ENCODE measurements around the gene FRAT2. TPM values are rescaled to one million over a fixed set of nuclear protein-coding genes. Genes with fewer than 3 reads are reported as not detected.

The FRAT2 gene
- total and polyA plus RNA-seq, 10 of the 15 experiments (the other 5 are each of a cell fraction or from before 2014, with no cell fraction given): 0.69 to 5.9 (median 3.8) TPM

GRCh38 chr10:97371696-97372095 lies 37.2 kb upstream of the FRAT2 start (continued):
- TF ChIP-seq NRF1 (conservative IDR thresholded peaks at IDR 0.05; ENCODE audit: low read depth, low read length) (no peak), RBBP5 (conservative IDR thresholded peaks at IDR 0.05) (no peak), GABPA (IDR thresholded peaks at IDR 0.05; ENCODE audit: low read depth) (no peak), PAX8 (IDR thresholded peaks at IDR 0.05) (no peak), POLR2A (IDR thresholded peaks at IDR 0.05; ENCODE audit: low read depth, low read length) (no peak), KLF5 (IDR thresholded peaks at IDR 0.05; ENCODE audit: partially characterized antibody) (no peak), ESRRA (IDR thresholded peaks at IDR 0.05; ENCODE audit: low read length) (no peak), ZBED1 (IDR thresholded peaks at IDR 0.05; ENCODE audit: borderline replicate concordance) (no peak), ATF7 (IDR thresholded peaks at IDR 0.05; ENCODE audit: low read depth) (no peak), NFYA (IDR thresholded peaks at IDR 0.05; ENCODE audit: borderline replicate concordance, low read depth, low read length) (no peak)

GRCh38 chr10:97367126-97367649 lies 32.7 kb upstream of the FRAT2 start:
- no peak overlapping the region for H3K27ac ChIP-seq (ENCODE audit: control insufficient read depth, insufficient read depth)
- FAIRE-seq: no peak
- H4K20me1 ChIP-seq (ENCODE audit: control insufficient read depth, insufficient read depth): no peaks in the 10 kb centered on the region
- no peaks in the 10 kb centered on the region for H3K9me3 ChIP-seq (replicated peaks; ENCODE audit: control insufficient read depth, insufficient read depth, low read length)
- no peaks in the 10 kb centered on the region; the same call in 1 of the 2 replicates for H3K4me1 ChIP-seq (ENCODE audit: control insufficient read depth, insufficient read depth, low read length)
- DNase-seq (ENCODE audit: low read depth, low spot score): no peak
- POLR2A ChIA-PET: no interaction called here
- no peak overlapping the region for H3K4me2 ChIP-seq (ENCODE audit: control insufficient read depth, insufficient read depth)
- intact Hi-C loops (cut with micrococcal nuclease; ENCODE audit: unreplicated experiment): no loop called here
- no peak for ATAC-seq
- H2AFZ ChIP-seq (ENCODE audit: control insufficient read depth, low read depth, low read length): no peak overlapping the region
- CTCF ChIA-PET: no interaction called here
- no peak overlapping the region for H3K4me3 ChIP-seq
- TF ChIP-seq MXI1 (IDR thresholded peaks at IDR 0.05; ENCODE audit: low read depth, low read length) (no peak), POLR2AphosphoS5 (IDR thresholded peaks at IDR 0.05; ENCODE audit: low read length) (no peak), ZNF622 (IDR thresholded peaks at IDR 0.05) (no peak), MYC (IDR thresholded peaks at IDR 0.05; ENCODE audit: insufficient read depth, insufficient read length, insufficient replicate concordance, low read length, severe bottlenecking) (no peak), ELK1 (IDR thresholded peaks at IDR 0.05; ENCODE audit: low read depth, low read length) (no peak), SKIL (IDR thresholded peaks at IDR 0.05; ENCODE audit: low read depth, poor library complexity, severe bottlenecking) (no peak), RAD21 (IDR thresholded peaks at IDR 0.05; ENCODE audit: insufficient read depth, low read depth, low read length) (no peak)
- TF ChIP-seq, protein P1, sequence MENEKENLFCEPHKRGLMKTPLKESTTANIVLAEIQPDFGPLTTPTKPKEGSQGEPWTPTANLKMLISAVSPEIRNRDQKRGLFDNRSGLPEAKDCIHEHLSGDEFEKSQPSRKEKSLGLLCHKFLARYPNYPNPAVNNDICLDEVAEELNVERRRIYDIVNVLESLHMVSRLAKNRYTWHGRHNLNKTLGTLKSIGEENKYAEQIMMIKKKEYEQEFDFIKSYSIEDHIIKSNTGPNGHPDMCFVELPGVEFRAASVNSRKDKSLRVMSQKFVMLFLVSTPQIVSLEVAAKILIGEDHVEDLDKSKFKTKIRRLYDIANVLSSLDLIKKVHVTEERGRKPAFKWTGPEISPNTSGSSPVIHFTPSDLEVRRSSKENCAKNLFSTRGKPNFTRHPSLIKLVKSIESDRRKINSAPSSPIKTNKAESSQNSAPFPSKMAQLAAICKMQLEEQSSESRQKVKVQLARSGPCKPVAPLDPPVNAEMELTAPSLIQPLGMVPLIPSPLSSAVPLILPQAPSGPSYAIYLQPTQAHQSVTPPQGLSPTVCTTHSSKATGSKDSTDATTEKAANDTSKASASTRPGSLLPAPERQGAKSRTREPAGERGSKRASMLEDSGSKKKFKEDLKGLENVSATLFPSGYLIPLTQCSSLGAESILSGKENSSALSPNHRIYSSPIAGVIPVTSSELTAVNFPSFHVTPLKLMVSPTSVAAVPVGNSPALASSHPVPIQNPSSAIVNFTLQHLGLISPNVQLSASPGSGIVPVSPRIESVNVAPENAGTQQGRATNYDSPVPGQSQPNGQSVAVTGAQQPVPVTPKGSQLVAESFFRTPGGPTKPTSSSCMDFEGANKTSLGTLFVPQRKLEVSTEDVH (IDR thresholded peaks at IDR 0.05; ENCODE audit: low read depth, partially characterized antibody): no peak
- no peaks in the 10 kb centered on the region for H3K27me3 ChIP-seq (replicated peaks in 1 of 2; ENCODE audit: control insufficient read depth in 2 of 2, insufficient read depth in 2 of 2, low read length in 1 of 2)
- 95% methylated on average over 12 of the region's 12 CpGs for WGBS (ENCODE audit: insufficient coverage, insufficient replicate concordance, low lambda C conversion rate, missing lambda C conversion rate)
- H3K9ac ChIP-seq (ENCODE audit: control insufficient read depth, insufficient read depth, low read length): no peak overlapping the region
- no peaks in the 10 kb centered on the region for H3K79me2 ChIP-seq (ENCODE audit: control insufficient read depth, insufficient read depth, low read length)
- SMC1A ChIA-PET (ENCODE audit: uncharacterized antibody, unreplicated experiment): no interaction called here
- RAD21 ChIA-PET (ENCODE audit: unreplicated experiment): no interaction called here
- H3K36me3 ChIP-seq (ENCODE audit: control insufficient read depth in 2 of 2, insufficient read depth in 2 of 2, low read length in 1 of 2): peaks cover 10 to 27% of the 10 kb centered on the region in 2 experiments
- in situ Hi-C loops (cut with MboI): no loop called here
- no TSS peak for BruUV-seq (replicated peaks)
